GM21390 (cell line): ENCODE results near the gene MTOR.

ENCODE experiments used
- ATAC-seq: cut with Tn5 transposase; IDR thresholded peaks from one replicate; pipeline ENCODE4 v1.9.1; 2021; ENCODE audit not compliant: unreplicated experiment

Gene MTOR

DNA sequence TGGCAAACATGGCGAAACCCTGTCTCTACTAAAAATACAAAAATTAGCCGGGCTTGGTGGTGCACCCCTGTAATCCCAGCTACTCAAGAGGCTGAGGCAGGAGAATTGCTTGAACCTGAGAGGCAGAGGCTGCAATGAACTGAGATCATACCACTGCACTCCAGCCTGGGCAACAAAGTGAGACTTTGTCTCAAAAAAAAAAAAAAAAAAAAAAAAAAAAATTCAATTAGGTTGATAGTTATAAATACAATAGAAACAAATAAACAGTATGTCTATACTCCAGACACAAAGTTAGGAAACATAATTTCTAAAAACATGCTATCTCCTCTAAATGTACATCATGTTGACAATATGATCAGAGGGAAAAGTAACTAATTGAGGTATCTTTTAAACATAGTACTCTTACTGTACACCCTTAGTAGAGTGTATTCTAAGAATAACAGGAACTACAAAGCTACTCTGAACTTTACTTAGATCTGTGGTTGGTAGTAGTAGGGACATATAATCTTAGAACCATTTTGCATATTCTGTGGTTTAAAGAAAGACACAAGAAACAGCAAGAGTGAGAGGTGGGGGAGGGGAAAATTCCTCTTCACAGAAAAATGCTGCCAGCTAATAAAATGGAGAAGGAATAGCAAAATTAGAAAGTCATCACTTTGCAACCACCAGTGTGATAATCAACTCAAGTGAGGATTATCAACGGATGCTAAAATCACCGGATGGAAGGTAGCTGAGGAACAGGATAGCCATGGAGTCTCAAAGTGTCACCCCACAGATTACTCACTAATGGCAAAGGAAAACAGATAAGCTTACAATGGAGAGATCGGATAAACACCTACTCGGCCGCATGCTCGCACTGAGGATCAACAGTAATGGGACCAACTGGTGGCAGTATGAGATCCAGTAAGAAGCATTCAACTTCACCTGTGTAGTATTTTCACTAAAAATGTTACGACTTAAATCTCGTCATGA, 35.0 kb downstream of the MTOR start:
- ATAC-seq, result peak; percentile 78

DNA sequence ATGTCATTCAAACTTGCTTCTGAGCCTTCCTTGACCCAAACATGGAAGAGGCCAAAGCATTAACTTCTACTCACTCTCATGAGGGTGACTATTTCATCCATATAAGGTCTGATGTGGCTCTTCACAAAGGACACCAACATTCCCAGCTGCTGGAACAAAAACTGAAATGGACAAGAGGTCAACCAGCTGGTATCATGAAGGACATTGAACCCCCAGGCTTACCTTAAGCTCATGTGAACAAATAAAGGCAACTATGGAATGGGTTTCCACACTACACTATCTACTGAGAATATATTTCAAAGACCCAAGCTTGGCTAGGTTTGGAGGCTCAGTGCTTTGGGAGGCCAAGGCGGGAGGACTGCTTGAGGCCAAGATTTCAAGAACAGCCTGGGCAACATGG, 46.3 kb downstream of the MTOR start:
- no peak for ATAC-seq

DNA sequence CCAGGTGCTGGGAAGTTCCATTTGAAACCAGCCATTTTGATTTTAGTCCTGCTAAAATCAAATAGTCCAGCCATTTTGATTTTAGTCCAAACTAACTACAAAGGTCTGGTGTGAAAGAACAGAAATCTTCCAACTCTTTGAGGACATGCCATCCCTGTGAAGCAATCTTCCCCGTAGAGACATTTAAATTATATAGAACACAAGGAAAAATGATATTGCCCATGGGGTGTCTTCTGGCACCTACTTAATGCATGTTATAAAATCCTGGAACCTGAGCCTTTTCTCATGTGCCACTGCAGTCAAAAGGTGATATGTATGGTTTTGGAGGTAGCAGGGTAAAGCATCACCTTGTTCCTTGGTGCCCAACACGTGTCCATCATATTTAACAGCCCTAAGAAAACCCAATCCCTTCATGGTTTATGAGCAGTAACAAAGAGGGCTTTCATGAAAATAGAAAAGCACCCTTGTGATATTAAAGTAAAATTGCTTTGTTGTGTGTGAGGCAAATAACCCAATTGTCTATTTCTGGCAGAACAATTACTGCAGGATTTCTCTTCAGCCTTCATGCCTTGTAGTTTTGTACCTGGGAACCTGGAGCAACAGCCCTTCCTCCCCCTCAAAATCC, 46.9 kb downstream of the MTOR start:
- ATAC-seq, result no peak

- ATAC-seq, result no peak
These were observed 47.5 kb downstream of the MTOR start for GRCh38 chr1:11214698-11215380.

- ATAC-seq, result no peak
These were observed 50.3 kb downstream of the MTOR start for GRCh38 chr1:11211925-11212587.

- ATAC-seq, result no peak
These were observed 50.9 kb downstream of the MTOR start for GRCh38 chr1:11211461-11211860.

GRCh38 chr1:11207898-11208611, 54.3 kb downstream of the MTOR start:
- no peak for ATAC-seq

DNA sequence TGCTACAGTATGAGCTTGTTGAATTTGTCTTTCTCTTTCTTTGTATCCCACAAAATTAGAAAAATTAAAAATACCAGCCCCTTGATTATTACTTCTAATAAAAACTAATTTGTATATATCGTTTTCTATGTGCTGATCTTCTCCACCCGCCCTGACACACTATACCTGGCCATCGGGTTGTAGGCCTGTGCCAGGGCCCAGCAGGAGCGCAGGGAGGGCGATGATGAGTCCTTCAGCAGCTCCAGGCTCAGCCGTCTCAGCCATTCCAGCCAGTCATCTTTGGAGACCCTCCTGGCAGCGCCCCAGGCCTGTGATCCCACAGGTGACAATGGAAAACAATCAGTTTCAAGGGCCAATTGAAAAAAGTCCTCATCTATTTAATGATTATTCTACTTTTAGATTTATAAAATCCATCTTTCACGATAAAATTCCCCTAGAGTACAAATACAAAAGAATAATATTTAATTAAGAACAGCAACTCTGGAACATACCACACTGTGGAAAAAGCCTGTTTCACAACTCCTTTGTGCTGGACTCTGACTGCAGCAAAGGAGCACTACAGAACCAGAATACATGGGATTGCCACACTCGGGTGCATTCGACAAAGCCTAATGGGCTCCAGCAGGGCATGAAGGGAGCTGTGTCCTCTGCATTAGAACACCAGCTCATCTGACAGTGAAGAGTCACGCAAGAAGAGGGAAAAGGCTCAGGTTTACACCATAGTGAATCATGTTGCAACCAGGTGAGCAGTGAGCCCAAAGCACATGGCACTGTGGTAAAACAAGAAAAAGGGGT, 57.8 kb downstream of the MTOR start:
- no peak for ATAC-seq

DNA sequence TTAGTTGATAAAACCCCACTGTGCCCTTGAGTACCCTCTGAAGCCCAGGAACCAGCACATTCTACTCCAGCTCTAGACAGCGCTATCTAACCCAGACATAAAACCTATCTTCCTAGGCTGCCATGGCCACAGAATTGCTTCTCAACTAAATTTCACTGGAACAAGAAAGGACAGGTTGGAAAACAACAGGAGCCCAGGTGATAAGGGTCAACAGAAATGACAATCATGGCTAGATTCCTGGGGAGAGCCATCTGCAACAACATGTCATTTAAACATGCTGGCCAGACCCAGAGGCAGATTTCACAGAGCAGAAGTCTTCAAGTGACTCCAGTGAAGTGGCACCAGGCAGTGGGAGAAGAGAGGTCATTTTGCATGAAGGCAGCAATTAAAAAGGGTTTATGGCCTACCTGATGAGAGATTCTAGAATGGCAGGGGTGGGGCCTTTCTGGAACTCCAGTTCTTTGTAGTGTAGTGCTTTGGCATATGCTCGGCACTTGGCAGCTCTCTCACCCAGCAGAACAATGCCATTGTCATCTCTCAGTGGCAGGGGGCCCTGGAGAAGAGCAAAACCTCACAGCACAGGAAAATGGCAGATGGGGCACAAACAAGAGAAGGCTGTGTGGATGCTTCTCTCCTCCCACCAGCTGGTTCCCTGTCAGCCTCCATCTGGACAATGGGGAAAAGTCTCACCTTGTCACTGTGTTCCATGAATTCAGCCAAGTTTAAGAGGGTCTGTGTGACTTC, 63.3 kb downstream of the MTOR start:
- no peak for ATAC-seq

GRCh38 chr1:11198257-11198656, 64.1 kb downstream of the MTOR start:
- no peak for ATAC-seq

GRCh38 chr1:11197359-11197758, 65.0 kb downstream of the MTOR start:
- ATAC-seq, result no peak

DNA sequence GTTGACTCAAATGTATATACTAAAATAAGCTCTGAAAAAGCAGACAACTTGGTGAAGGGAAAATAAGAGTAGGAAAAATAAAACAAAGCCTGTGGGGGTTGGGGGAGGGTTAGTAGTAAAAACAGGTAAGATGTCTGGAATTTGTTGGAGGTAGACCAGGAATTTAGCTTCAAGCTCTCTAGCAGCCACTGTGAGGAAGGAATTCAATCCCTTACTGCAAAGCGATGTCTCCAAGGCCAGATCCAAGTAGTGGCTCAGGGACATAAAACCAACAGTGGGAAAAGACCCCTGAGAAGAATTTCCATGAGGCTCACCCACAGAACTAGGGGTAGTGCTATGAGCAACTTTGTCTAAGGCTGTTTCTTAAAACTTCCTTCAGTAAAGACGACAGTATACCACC, 65.4 kb downstream of the MTOR start:
- ATAC-seq, result no peak

- ATAC-seq, result no peak
These were observed 67.8 kb downstream of the MTOR start for GRCh38 chr1:11194407-11195176.

GRCh38 chr1:11193376-11193775, 69.0 kb downstream of the MTOR start:
- ATAC-seq, result no peak

- ATAC-seq, result no peak
These were observed 73.4 kb downstream of the MTOR start, which contains the start of gene ANGPTL7 for GRCh38 chr1:11188858-11189451. Gene ANGPTL7 (plus strand): TSS chr1:11189355. CDS start chr1:11189580, 225 bp downstream.

- no peak for ATAC-seq
These were observed 74.0 kb downstream of the MTOR start for GRCh38 chr1:11188381-11188780.

GRCh38 chr1:11187931-11188330, 74.4 kb downstream of the MTOR start:
- ATAC-seq, result no peak

DNA sequence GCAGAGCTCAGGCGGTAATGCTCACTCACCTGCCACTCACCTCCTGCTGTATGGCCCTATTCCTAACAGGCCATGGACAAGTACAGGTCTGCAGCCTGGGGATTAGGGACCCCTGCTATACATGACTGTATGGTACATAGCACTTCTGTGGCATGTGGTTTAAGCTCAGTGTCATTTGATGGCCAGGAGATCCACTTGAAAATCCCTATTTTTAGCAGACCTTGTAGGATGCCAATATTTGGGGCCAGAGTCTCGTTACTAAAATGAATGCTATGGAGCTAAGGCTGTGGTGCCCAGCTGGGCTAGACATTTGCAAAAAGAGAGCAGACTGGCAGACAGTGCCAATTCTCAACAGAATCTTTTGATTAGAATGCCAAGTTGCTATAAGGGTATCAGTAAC, 74.9 kb downstream of the MTOR start:
- ATAC-seq, result no peak
